Activated CD8-positive, alpha-beta memory T cell treated with anti-CD3 and anti-CD28 coated beads, Interleukin-2, amount 50 U/mL, for 4 hours (primary cell): Measurements from ENCODE around the gene TAS1R1.
"Not testable (repeated sequence)": the region's sequence is repeated elsewhere in the genome, so short reads cannot be mapped to it uniquely, and the experiment has no call there.

Experiments
- DNase-seq: peaks from one replicate; pipeline ENCODE4 v3.0.0-alpha.2; 2020

Gene TAS1R1

DNA sequence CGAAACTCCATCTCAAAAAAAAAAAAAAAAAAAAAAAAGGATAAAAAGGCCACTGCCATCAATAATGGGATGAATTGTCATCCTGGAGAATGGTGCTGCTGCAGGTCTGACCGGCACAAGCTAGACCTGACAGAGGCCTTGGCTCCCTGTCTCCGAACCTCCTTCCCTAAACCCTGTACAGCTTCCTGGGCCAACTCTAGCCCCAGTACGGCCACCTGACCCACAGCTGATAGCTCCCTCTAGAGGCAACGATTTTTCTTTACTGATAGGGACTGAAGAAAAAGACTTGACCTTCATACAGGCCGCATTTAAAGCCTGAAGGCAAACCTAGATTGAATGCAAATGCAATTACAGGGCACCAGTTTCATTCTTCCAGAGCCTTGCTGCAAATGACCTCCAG is 31.5 kb upstream of the TAS1R1 start:
- no peak for DNase-seq

DNA sequence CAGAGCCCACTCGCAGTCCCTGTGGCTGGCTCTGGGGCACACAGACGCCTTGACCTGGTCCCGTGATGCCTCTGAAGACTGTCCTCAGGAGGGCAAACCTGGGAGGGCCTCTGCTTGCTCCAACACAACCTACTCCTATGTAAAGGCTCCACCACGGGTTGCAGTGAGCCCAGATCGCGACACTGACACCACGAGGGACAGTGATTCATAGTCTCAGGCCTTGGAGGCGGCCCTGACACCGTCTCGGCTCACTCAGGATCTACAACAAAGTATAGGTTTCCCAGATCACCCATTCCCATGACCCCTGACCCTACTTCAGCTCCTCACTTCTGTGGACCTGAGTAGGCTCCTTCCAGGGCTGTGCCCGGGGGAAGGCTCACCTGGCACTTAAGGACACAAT is 28.8 kb upstream of the TAS1R1 start:
- DNase-seq: no peak

DNA sequence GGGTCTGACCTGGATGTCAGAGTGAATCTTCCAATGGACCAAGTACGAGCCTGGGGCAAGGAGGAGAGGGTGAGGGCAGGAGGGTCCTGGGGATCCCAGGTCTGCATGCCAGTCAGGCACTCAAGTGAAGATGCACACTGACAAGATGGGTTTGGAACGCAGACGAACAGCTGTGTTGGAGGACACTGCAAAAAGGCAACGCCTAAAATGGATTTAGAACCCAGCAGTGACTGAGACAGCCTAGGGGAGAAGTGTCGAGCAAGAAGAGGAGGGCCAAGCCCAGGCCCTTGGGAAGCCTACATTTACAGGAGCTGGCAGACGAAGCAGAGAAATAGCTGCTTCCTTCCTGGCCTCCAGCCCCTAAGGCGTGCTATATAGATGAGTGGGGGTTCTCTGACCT is 26.6 kb upstream of the TAS1R1 start:
- no peak for DNase-seq

DNA sequence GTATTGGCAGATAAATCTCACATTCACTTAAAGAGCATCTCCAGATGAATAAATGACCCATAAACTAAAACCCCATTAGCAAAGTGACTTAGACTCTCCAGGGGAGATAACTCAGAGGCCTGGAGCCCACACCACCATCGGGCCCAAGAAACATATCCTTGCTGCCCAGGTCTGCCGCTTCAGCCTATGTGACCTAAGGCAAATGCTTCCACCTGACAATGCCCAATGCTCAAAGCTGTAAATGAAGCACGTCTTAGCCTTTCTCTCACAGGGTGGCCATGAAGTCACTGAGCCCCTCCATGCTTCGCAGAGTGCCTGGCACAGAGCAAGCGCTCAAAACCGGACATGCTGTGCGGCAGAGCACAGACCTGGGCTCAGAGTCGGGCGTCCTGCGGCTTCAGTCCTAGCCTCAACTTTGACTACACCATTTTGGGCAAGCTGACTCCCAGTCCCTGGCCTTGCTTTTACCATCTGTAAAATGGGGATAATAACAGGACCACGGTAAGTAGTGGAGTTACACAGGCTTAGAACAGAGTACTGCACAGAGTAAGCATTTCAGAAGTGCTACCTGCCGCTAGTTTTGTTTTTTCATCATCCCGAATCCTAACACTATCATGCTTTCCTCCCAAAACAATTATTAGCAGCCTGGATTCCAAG is 24.5 kb upstream of the TAS1R1 start:
- no peak for DNase-seq

DNA sequence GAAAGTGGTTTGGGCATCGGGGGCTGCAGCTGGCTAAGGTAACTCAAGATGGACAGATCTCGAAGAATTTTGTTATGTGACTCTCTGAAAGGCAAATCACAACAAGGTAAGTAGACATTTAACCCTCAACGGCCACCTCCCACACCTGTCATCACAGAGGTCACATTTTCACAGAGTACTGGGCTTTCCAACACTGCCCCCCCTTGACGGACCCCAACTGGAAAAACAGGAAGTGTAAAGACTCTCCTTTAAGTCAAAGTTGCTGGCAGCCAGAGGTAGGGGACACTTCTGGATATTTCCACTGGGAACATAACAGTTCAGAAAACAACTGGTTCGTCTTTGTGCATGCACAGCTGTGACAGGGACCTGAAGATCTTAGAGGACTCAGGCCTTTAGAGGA is 23.1 kb upstream of the TAS1R1 start:
- DNase-seq: no peak

DNA sequence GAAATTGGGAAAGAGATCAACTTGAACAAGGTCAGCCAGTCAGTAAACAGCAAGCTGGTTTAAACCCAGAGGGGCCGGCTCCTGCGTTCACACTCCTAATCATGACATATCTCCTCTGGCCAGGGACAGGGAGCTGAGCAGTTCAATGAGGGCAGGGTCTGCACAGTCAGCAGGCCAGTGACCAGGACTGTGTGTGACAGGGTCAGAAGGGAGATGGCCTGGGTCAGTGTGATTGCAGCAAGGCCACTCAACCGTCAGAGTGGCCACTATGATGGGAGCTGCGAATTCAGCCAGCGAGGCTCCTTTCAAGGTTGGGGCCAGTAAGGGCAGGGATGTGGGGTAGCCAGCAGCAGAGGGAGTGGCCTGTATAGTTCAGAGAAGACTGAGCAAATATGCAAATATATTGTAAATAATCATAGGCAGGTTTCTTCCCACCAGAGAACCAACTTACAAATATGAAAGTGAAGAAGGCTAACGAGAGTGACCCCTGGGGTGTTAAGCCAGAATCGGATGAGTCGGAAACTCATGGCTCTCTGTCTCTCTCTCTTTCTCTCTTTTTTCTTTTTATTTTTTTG is 20.8 kb upstream of the TAS1R1 start:
- DNase-seq: no peak

DNA sequence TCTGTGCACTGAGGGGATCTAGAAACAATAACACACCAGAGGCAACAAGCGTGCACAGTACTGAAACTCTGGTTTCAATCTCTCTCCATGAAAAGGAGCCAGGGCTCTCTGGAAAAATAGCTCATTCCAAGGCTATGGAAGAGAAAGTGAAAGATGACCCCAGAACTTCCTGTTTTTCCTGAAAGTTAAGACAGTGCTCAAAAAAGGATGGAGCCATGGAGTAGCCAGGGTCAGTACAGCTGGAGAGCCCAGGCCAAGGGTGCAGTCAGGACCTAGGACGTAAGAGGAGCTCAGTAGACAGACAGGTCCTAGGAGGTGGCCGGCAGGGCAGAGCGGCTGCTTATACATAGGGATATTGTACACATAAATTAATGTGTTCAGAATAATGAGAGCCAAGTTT is 19.9 kb upstream of the TAS1R1 start:
- no peak for DNase-seq

DNA sequence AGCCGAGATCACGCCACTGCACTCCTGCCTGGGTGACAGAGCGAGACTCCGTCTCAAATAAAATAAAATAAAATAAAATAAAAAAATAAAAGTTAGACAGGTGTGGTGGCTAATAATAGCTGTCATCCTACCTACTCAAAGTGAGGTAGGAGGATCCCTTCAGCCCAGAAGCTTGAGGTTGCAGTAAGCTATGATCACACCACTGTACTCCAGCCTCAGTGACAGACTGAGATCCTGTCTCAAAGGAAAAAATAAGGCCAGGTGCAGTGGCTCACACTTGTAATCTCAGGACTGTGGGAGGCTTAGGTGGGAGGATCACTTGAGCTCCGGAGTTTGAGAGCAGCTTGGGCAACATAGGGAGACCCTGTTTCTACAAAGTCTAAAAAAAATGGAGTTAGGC is 18.8 kb upstream of the TAS1R1 start:
- no peak for DNase-seq

DNA sequence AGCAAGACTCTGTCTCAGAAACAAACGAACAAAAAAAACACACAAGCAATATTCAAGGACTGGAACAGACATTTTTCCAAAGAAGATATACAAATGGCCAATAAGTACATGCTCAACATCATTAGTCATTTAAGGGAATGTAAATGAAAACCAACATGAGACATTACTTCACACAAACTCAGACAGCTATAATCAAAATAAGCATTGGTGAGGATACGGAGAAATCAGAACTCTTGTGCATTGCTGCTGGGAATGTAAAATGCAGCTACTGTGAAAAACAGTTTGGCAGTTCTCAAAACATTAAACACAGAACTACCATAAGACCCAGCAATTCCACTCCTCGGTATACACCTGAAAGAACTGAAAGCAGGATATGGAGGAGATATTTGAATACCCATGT is 16.2 kb upstream of the TAS1R1 start:
- DNase-seq: no peak

DNA sequence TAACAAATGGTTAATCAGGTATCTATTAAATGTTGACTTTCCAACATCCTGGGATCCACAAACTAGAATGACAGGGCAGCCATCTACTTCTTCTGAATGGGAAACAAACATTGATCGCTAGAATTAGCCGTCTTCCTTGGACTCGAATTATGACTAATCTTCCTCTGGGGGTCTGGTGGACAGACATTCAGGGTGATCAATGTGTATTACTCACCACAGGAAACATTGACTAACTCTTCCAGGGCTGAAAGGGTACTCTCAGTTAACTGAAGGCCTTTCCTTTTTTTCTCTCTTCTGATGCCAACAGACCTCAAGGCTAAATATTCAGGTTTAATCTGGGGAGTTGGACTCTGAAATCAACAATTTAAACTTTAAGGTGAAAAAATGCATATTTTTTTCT is 10.3 kb upstream of the TAS1R1 start:
- DNase-seq: no peak

DNA sequence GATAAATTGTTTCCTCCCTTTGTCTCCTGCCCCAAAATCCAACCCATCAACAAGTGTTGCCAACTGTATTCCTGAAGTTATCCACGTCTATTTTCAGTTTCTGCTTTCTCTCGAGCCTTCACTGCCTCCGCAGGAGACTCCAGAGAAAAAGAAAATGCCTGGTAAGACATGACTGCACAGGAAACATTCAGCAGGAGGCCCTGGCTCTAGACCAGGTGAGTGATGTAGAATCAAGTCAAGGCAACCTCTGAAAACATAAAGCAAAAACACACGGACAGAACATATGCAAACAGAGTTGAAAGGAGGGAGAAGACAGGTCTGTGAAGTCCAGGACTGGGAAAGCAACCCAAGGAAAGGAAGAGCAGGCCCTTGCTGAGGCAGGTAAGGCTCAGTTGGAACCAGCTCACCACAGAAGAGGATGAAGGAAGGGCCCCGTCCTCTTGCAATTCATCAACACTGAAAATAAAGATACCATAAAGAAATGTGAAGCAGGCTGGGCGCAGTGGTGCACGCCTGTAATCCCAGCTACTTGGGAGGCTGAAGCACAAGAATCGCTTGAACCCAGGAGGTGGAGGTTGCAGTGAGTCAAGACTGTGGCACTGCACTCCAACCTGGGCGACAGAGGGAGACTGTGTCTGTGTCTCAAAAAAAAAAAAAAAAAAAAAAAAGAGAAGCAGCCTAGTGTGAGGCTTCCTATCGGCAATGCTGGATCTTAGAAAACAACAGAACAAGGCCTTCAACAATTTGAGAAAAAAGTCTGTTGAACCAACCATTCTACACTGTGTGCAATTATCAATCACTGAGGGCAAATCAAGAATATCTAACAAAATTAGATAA is 9.6 kb upstream of the TAS1R1 start:
- DNase-seq: no peak

DNA sequence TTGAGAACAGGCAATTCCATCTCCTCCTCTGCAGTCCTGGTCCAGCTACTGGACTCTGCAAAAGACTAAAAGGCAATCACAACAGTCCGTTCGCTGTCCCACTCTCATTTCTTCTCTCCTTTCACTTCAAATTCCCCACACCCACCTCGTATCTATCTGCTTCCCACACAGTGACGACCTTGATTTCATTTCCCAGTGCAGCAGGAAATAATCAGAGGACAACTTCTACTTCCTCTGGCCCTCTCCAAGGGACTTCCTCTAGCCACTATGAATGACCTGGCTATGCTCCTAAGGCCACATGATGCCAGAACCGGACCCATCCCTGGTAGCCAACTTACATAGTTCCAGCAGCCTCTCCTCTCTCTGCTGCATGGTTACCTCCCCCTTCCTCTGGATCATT is 8.8 kb upstream of the TAS1R1 start:
- no peak for DNase-seq

DNA sequence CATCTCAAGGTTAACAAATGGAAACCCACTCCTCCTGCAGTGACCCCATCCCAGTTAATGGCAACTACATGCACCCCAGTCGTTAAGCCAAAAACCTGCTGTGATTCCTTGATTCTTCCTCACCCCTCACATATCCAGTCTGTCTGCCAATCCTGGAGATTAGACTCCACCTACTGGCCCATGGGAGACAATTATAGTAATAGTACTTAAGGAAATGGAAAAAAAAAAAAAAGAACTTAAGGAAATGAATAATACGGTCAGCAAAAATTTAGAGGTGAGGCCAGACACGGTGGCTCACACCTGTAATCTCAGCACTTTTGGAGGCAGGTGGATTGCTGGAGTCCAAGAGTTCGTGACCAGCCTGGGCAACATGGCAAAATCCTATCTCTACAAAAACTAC is 7.8 kb upstream of the TAS1R1 start:
- DNase-seq: no peak

DNA sequence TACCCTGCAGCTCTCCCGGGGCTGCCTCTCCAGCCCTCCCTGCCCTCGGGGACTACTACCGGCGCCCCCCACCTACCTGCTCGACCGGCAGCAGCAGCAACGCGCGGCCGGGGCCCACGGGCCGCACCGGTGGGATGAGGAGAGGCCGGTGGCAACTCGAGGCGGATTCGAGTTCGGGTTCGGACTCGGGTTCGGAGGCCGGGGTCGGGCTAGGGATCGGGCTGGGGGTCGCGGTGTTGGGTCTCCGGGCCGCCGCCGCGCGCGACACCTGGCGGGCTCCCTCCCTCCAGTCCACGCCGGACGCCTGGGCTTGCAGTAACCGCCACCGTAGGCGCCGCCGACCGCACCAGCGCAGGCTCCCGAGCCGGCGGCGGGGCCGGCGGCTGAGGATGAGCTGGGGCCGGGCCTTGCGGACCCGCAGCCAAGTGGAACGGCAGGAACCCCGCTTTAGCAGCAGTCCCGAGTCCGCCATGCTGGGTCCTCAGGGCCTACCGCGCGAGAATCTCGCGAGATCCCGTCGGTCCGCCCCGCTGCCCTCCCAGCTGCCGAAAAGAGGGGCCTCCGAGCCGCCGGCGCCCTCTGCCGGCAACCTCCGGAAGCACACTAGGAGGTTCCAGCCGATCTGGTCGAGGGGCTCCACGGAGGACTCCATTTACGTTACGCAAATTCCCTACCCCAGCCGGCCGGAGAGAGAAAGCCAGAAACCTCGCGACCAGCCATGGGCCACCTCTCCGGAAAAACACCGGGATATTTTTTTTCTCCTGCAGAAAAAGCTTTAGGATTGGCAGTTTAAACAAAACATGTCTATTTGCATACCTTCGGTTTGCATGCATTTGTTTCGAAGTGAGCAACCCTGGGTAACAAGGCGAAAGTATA is 838 bp upstream of the TAS1R1 start, which contains the start of gene NOL9:
TSS of gene NOL9 (minus strand) at position 483 of the 876 bp plus-strand sequence. CDS start at position 472, 11 bp downstream.
- DNase-seq: peak; percentile 97

DNA sequence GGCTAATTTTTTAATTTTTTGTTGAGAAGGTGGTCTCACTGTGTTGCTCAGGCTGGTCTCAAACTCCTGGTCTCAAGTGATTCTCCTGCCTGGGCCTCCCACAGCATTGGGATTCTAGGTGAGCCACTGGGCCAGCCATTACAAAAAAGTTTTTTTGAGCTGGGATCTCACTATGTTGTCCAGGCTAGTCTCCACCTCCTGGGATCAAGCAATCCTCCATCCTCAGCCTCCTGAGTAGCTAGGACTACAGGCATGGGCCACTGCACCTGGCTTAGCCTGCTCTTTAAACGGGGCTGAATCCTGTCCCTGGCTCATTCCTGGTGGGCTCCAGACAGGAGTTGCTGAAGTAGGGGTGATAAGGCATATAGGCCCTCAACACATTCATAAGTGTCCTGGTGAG is 2.5 kb downstream of the TAS1R1 start:
- no peak for DNase-seq

DNA sequence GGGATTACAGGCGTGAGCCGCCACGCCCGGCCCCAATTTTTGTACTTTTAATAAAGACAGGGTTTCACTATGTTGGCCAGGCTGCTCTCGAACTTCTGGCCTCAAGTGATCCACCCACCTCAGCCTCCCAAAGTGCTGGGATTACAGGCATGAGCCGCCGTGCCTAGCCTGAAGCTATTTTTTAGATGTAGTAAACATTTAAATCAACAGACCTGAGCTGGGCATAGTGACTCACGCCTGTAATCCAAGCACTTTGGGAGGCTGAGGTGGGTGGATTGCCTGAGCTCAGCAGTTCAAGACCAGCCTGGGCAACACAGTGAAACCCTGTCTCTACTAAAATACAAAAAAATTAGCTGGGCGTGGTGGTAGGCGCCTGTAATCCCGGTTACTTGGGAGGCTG is 4.1 kb downstream of the TAS1R1 start:
- DNase-seq: not testable (repeated sequence)

DNA sequence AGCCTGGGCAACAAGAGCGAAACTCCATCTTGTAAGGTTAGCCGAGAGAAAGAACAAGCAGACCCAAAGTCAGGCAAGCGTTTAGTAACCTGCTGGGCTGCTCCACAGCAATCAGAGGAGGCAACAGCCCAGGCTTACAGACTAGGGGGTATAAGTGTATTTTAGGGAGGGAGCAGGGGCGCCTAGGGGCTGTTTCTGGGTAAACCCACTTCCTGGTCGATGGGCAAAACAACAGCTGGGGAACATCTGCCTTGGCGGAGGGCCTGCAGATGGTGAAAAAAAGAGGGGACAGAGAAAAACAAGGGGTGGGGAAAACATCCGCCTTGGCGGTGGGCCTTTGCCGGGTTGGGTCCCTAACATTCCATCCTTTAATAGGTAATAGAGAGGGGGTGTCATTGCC is 5.2 kb downstream of the TAS1R1 start:
- no peak for DNase-seq

DNA sequence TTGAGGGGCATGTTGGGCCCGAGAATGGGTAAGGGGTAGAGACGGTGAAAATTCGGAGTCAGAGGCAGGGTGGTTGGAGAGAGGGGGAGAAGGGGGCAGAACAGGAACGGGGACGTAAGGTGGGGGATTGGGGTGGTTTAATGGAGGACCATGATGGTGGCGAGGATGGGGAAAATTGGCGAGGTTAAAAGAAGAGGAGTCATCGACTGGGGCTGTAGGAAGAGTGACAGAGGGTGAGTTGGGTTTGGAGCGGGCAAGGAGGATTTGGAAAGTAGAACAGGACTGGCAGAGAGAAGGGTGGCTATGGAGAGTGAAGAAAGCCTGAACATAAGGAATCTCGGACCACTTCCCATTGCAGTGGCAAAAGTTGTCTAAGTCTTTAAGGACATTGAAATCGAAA is 13.9 kb downstream of the TAS1R1 start:
- no peak for DNase-seq

DNA sequence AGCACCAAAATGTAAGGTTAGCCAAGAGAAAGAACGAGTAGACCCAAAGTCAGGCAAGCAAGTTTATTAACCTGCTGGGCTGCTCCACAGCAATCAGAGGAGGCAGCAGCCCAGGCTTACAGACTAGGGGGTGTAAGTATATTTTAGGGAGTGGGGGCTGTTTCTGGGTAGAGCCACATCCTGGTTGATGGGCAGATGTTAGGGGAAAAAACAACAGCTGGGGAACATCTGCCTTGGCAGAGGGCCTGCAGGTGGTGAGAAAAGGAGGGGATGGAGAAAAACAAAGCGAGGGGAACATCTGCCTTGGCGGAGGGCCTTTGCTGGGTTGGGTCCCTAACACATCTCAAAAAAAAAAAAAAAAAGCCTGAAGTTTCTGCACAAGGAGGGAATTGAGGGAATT is 15.0 kb downstream of the TAS1R1 start:
- no peak for DNase-seq

DNA sequence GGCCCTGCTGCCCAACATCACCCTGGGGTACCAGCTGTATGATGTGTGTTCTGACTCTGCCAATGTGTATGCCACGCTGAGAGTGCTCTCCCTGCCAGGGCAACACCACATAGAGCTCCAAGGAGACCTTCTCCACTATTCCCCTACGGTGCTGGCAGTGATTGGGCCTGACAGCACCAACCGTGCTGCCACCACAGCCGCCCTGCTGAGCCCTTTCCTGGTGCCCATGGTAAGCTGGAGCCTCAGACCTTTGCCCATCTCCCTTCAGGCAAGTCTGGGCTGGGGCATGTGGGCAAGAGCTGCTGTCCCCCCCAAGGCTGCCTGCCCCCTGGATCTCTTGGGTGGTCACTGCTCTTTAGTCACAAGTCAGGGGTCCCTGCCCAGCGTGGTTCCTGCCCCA is 15.9 kb downstream of the TAS1R1 start:
- no peak for DNase-seq

DNA sequence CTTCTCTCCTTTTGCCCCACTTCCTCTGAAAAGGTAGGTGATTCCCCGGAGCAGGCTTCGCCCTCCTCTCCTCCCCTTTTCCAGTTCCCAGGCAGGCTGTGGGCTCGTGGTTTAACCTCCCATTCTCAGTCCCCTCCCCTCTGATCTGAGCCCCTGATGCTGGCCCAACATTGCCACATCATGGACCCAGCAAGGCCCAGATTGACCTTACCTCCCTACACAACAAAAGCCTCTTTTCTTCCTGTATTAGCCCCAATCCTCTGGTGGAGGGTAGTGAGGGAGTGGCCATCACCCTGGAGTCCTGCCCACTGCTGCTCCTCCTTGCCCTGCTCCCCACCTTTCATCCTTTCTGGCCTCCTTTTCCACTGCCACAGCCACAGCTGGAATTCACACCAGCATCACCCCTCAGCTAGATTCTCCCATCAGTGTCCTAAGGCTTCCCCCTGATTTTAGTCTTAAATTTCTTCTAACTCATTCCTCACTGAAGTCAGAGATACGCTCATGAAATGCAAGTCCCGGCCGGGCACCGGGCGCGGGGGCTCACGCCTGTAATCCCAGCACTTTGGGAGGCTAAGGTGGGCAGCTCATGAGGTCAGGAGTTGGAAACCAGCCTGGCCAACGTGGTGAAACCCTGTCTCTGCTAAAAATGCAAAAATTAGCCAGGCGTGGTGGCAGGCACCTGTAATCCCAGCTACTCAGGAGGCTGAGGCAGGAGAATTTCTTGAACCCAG is 17.7 kb downstream of the TAS1R1 start:
- no peak for DNase-seq

DNA sequence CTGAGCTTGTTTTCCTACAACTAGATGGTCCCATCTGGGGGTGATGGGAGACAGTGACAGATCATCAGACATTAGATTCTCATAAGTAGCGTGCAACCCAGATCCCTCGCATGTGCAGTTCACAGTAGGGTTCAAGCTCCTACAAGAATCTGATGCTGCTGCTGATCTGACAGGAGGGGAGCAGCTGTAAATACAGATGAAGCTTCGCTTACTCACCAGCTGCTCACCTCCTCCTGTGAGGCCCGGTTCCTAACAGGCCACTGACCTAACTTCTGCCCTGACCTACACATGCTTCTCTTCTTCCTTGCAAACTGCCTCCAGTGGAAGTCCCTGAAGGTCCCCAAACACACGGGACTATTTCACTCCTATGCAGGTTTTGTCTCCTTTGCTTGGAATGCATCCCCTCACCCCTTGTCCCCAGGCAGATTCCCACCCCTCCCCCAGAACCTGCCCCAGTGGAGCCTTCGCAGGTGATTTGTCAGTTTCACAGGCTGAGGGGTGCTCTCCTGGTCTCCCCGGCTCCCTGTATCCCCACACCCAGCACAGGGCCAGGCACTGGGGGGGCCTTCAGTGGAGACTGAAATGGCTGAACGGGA is 19.0 kb downstream of the TAS1R1 start:
- no peak for DNase-seq
